Fibroblast of villous mesenchyme (primary cell): ENCODE data around the gene ENAM. TPM values are rescaled to one million over a fixed set of nuclear protein-coding genes. Genes with fewer than 3 reads are reported as not detected.

Experiments
- DNase-seq: peaks from one replicate; pipeline ENCODE4 v3.0.0-alpha.2; 2010; ENCODE audit warnings: low read depth
- H3K4me3 ChIP-seq: 2 replicates; pipeline ENCODE4 v1.5.1; 2011; ENCODE audit warnings: low read depth, mild to moderate bottlenecking, low read length
- total RNA-seq: library from RNA; depleted of rRNA; stranded (reverse); fragments of >200 nt; gene quantifications from 2 replicates; pipeline ENCODE4 v1.2.3, GENCODE V29; 2012
- TF ChIP-seq, protein P1 (sequence below): IDR thresholded peaks from 2 replicates; pipeline ENCODE4 v1.5.1; 2012; ENCODE audit warnings: low read depth, mild to moderate bottlenecking, low read length; ENCODE audit not compliant: insufficient read depth

Gene ENAM
- total RNA-seq, 1 donor, result 0.43 TPM

DNA sequence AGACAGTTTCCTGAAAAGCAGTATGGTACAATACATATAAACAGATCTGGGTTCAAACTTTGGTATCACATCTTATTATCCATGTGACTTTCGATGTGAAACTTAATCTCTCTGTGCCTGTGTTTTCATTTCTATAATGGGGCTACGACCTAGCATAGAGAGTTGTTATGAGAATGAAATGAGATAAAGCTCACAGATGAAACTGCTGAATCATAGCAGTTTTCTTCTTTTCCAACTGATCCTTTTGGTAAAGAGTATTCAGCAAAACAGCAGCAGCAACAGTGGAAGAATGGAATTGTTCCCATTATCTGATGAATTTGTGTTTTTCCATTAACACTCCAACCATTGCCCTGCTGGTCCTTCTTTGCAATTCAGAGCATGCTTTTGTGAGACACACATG lies 20.2 kb upstream of the ENAM start:
- TF ChIP-seq, protein P1, sequence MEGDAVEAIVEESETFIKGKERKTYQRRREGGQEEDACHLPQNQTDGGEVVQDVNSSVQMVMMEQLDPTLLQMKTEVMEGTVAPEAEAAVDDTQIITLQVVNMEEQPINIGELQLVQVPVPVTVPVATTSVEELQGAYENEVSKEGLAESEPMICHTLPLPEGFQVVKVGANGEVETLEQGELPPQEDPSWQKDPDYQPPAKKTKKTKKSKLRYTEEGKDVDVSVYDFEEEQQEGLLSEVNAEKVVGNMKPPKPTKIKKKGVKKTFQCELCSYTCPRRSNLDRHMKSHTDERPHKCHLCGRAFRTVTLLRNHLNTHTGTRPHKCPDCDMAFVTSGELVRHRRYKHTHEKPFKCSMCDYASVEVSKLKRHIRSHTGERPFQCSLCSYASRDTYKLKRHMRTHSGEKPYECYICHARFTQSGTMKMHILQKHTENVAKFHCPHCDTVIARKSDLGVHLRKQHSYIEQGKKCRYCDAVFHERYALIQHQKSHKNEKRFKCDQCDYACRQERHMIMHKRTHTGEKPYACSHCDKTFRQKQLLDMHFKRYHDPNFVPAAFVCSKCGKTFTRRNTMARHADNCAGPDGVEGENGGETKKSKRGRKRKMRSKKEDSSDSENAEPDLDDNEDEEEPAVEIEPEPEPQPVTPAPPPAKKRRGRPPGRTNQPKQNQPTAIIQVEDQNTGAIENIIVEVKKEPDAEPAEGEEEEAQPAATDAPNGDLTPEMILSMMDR, result no peak
- DNase-seq, result no peak
- H3K4me3 ChIP-seq, result no peak overlapping the region

DNA sequence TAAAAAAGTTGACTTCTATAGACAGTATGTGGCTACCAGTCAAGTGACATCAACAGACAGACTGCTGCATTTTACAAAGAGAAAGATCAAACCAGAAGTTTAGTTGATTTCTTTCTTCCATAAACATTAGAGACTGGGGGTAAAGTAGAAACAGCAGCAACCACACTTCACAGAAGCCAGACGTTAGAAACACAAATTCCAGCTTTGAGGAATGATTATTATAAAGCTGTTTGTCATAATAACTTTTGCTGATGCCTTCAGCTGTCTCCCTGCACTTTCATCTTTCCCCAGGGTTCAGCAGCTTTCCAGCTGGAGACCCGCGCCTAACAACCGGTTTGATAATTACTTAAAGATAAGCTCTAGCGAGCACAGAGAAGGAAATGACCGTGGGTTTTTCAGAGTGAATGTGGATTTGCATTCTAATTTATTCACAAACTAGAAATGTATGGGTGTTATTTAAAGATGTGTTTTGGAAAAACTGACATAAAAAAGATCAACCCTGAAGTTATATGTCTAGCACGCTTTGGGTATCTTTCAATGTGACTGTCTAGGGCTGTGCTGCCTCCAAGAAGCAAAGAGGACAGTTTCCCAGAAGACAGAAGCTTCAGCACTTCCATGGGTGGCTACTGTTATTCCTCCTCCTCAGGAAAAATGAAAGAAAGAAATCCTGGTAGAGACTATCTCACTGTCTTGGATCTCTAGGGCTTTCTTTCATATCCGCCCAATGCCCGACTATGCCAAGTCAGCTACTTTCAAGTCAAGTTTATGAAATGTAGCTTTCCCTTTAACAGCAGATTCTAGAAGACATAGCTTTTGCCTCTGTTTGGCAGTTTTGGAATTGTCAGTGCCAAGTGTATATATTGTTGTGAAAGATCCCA lies 15.0 kb upstream of the ENAM start:
- TF ChIP-seq, protein P1, result no peak
- no peak overlapping the region for H3K4me3 ChIP-seq
- no peak for DNase-seq

DNA sequence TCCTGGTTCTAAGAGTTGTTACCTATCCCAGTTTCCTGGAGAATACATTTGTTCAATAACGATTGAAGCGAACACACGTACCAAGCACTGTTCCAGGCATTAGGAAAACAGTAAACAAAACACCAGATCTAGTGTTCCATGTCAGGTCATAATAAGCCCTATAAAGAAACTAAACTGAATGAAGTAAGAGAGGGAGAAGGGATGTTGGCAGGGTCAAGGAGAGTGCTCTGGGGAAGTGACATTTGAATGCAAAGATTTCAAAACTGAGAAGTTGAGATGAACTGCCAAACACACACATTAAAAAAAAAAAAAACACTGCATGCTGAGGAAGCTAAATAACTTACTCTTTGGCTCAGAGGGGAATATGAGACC lies 14.4 kb upstream of the ENAM start:
- H3K4me3 ChIP-seq, result no peak overlapping the region
- DNase-seq, result no peak
- TF ChIP-seq, protein P1, result no peak

DNA sequence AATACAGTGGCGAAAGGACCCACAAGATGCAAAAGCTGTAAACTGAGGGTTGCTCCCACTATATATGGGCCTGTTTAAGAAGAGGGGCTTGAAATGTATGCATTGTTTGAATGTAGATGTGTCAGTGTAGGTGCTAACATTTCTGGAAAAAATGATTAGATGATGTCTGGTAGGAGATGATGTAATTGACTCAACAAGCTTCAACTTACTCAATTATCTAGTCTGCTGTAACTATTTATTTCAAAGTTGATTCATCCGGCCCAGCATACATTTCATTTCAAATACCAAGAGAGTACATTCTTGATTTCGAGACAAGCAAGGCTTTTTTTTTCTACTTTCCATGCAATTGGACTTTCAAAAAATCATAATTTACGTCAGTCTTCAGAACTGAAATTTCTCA lies 9.3 kb upstream of the ENAM start:
- TF ChIP-seq, protein P1, result no peak
- no peak for DNase-seq

DNA sequence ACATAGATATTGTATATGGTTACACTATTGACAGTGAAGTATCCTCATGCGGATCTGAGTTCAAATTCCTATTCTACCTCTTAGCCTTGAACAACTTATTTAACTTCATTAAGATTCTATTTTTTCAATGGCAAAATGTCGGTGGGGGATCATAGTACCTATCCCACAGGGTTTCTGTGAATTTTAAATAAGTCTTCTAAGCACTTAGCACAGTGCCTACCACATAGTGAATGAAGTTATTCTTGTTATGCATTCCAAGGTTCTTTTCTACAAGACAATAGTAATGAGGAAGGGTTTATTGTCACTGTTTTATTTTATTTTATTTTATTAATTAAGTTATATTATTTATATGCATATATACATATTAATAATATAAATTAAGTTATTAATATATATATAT lies 8.8 kb upstream of the ENAM start:
- no peak overlapping the region for H3K4me3 ChIP-seq
- DNase-seq, result no peak

More for the DNA sequence above, 9.3 kb upstream of the ENAM start:
- H3K4me3 ChIP-seq, result no peak overlapping the region

DNA sequence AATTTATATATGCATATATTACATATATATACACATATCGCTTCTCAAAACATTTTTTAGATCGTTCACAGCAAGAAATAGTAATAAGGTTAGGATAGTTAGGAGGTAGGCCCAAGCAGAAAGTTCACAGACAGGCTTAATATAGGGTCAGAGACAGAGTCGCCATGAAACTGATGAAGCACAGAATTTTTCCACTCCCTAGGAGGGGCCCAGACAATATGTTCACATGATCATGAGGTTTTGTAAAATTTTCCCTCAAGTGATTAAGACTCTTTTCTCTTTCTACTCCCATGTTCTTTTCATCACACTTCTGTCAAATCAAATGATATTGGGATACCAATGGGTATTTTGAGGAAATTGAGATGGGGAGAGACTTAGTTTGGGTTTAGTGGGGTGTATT lies 5.2 kb upstream of the ENAM start:
- no peak overlapping the region for H3K4me3 ChIP-seq
- no peak for DNase-seq
- TF ChIP-seq, protein P1, result no peak

More for the DNA sequence above, 8.8 kb upstream of the ENAM start:
- TF ChIP-seq, protein P1, result no peak
